Measurements from ENCODE around the gene KIAA0753. TPM values are rescaled to one million over a fixed set of nuclear protein-coding genes. Genes with fewer than 3 reads are reported as not detected.
"Not testable (repeated sequence)": the region's sequence is repeated elsewhere in the genome, so short reads cannot be mapped to it uniquely, and the experiment has no call there.

KIAA0753 gene
- total and polyA plus RNA-seq, 2 of the 4 experiments (the other 2 are of a cell fraction), result 10.2 to 17.6 TPM

GRCh38 chr17:6593371-6593770 lies 47.1 kb downstream of the KIAA0753 start:
- H3K23ac ChIP-seq (ENCODE audit: low read depth, low read length); H2BK120ac ChIP-seq (ENCODE audit: low read depth, low read length); in situ Hi-C loops (cut with MboI; ENCODE audit: low sequenced_read_pairs); BruUV-seq (replicated peaks); H4K20me1 ChIP-seq (ENCODE audit: insufficient read depth, low read length); H2AK5ac ChIP-seq (ENCODE audit: low read depth, low read length); H3K27me3 ChIP-seq (ENCODE audit: control insufficient read depth, insufficient read depth, low read length); ATAC-seq (ENCODE audit: low read depth); H2BK20ac ChIP-seq (ENCODE audit: low read depth, low read length); H3K4me3 ChIP-seq (ENCODE audit: insufficient read depth, low read depth, low read length); H3K9me3 ChIP-seq (ENCODE audit: control insufficient read depth, insufficient read depth, low read length); H3K14ac ChIP-seq (replicated peaks; ENCODE audit: low read depth, low read length); H2AFZ ChIP-seq (replicated peaks; ENCODE audit: low read length, poor library complexity); H3K9me1 ChIP-seq (ENCODE audit: insufficient read depth, low read length); H3K56ac ChIP-seq (ENCODE audit: extremely low read depth, insufficient read depth, low read length); H4K8ac ChIP-seq (ENCODE audit: low read depth in 2 of 2, low read length in 2 of 2); H3K18ac ChIP-seq (ENCODE audit: low read depth, low read length); H3K27ac ChIP-seq (ENCODE audit: insufficient read depth, low read length); H3K4me2 ChIP-seq (ENCODE audit: low read depth, low read length); DNase-seq; H2AK9ac ChIP-seq (replicated peaks; ENCODE audit: low read depth, low read length, poor library complexity); CTCF ChIA-PET; H3K4ac ChIP-seq (ENCODE audit: low read depth, low read length); H4K5ac ChIP-seq (ENCODE audit: low read depth, low read length); H2BK15ac ChIP-seq (ENCODE audit: low read depth, low read length); H3K9ac ChIP-seq (ENCODE audit: low read depth, low read length); H2BK5ac ChIP-seq (ENCODE audit: low read depth, low read length, poor library complexity, severe bottlenecking); dilution Hi-C loops (cut with HindIII; ENCODE audit: low sequenced_read_pairs, unreplicated experiment); H3K4me1 ChIP-seq (ENCODE audit: control insufficient read depth, insufficient read depth, low read length); H4K91ac ChIP-seq (ENCODE audit: insufficient read depth, low read depth, low read length): not testable (repeated sequence)
- Histone ChIP-seq H3K79me1 (ENCODE audit: low read depth in 1 of 2, low read length in 2 of 2) (peaks cover 9 to 16% of the 10 kb centered on the region in 2 experiments), H3K36me3 (ENCODE audit: control insufficient read depth, insufficient read depth, low read length) (peaks cover 25% of the 10 kb centered on the region)
- POLR2A ChIA-PET (ENCODE audit: unreplicated experiment), result interaction anchor here (0.6 kb wide), 1 partner anchor 426 kb away, joined by 12 read pairs; no protein-coding TSS in a partner anchor
- intact Hi-C loops (cut with micrococcal nuclease), result loop anchor here (5.0 kb wide), 1 partner anchor 121 kb away; no protein-coding TSS in a partner anchor
- WGBS, 2 experiments (ENCODE audit: extremely low coverage in 2 of 2, insufficient read length in 1 of 2), result 100% methylated on average over 9 of the region's 14 CpGs; no CpG with 5 or more reads in 1 of the 2 experiments
